GM18951 (cell line): ENCODE measurements around the gene GOLGA7B.

Experiments used
- POLR2A ChIP-seq: IDR thresholded peaks from 4 replicates; pipeline ENCODE4 v1.6.1; 2011; ENCODE audit warnings: mild to moderate bottlenecking; ENCODE audit not compliant: insufficient read length, insufficient read depth; ENCODE audit errors: extremely low read depth
- in situ Hi-C: fragments of 300-500 bp; cut with MboI; formaldehyde crosslinking; loops from one replicate; pipeline ENCODE4 v1.12.0; 2022; ENCODE audit warnings: low sequenced_read_pairs, mixed read lengths, inconsistent platforms; ENCODE audit not compliant: unreplicated experiment

GOLGA7B gene

GRCh38 chr10:97915346-97916131 is 65.9 kb downstream of the GOLGA7B start:
- TF ChIP-seq POLR2A = no peak
- in situ Hi-C loops = loop anchor here (10.0 kb wide), 1 partner anchor 129 kb away; no protein-coding TSS in a partner anchor

DNA sequence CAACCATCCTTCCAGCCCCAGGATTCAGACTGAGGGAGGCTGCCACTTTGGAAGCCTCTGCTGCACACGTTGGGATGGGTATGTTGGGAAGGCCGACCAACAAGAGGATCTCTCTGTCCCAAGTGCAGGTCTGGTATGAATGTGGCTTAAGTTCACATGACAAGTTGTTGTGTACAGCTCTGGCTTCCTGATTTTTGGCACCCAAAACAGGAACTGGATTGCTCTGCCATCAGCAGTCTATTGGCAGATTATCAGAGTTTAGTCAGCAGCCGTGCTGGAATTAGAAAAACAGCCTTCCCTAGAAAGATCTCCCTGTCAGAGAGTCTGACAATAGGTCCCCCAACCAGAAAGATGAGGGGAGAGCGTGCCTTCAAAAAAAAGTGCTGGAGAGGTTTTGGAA is 66.9 kb downstream of the GOLGA7B start:
- TF ChIP-seq POLR2A = no peak
- in situ Hi-C loops = loop anchor here (10.0 kb wide), 1 partner anchor 128 kb away; no protein-coding TSS in a partner anchor

- TF ChIP-seq POLR2A = no peak
- in situ Hi-C loops = loop anchor here (10.0 kb wide), 1 partner anchor 126 kb away; no protein-coding TSS in a partner anchor
These were observed 69.4 kb downstream of the GOLGA7B start for GRCh38 chr10:97919012-97919411.

DNA sequence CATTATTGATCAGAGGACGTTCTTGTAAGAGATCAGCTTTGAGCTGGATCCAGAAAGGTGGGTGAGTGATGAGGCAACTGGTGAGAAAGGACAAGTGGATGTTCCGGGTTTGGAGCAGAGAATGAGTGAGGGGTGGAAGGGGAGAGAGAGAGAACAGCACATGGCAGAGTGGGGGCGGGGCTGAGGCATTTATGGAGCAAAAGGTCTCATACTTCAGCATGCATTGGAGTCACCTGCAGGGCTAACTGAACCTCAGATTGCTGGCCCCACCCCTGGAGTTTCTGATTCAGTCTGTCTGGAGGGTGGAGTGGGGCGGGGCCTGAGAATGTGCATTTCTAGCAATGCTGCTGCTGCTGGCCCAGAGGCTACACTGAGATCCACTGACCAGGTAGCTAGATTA is 71.2 kb downstream of the GOLGA7B start:
- in situ Hi-C loops = no loop called here
- TF ChIP-seq POLR2A = no peak
